ENCODE measurements around the gene ARHGAP4.

The ARHGAP4 gene

GRCh38 chrX:153963546-153963945 is 37.5 kb upstream of the ARHGAP4 start:
- no peak for DNase-seq (ENCODE audit: low read depth in 3 of 3)

- DNase-seq (ENCODE audit: low read depth in 3 of 3), result no peak
These were observed 35.2 kb upstream of the ARHGAP4 start for GRCh38 chrX:153961292-153961691.

- DNase-seq (ENCODE audit: low read depth in 3 of 3), result no peak
These were observed 34.7 kb upstream of the ARHGAP4 start for GRCh38 chrX:153960786-153961185.

- no peak for DNase-seq (ENCODE audit: low read depth in 3 of 3)
These were observed 34.0 kb upstream of the ARHGAP4 start for GRCh38 chrX:153960077-153960476.

GRCh38 chrX:153959649-153960048 is 33.6 kb upstream of the ARHGAP4 start:
- no peak for DNase-seq (ENCODE audit: low read depth in 3 of 3)

- DNase-seq (ENCODE audit: low read depth in 3 of 3), result no peak
These were observed 32.5 kb upstream of the ARHGAP4 start for GRCh38 chrX:153958605-153959004.

GRCh38 chrX:153957224-153957623 is 31.2 kb upstream of the ARHGAP4 start:
- DNase-seq (ENCODE audit: low read depth in 3 of 3), result no peak

GRCh38 chrX:153956044-153956907 is 30.2 kb upstream of the ARHGAP4 start:
- no peak for DNase-seq (ENCODE audit: low read depth in 3 of 3)

- DNase-seq (ENCODE audit: low read depth in 3 of 3), result no peak
These were observed 29.2 kb upstream of the ARHGAP4 start for GRCh38 chrX:153955228-153955732.

- no peak for DNase-seq (ENCODE audit: low read depth in 3 of 3)
These were observed 28.6 kb upstream of the ARHGAP4 start for GRCh38 chrX:153954558-153955227.

- DNase-seq (ENCODE audit: low read depth in 3 of 3), result no peak
These were observed 28.0 kb upstream of the ARHGAP4 start for GRCh38 chrX:153953892-153954557.

- peak in 2 of 3 experiments; percentile 57 to 73 for DNase-seq (ENCODE audit: low read depth in 3 of 3)
These were observed 27.3 kb upstream of the ARHGAP4 start for GRCh38 chrX:153953342-153953830.

GRCh38 chrX:153952373-153953026 is 26.4 kb upstream of the ARHGAP4 start:
- DNase-seq (ENCODE audit: low read depth in 3 of 3), result no peak

- no peak for DNase-seq (ENCODE audit: low read depth in 3 of 3)
These were observed 25.8 kb upstream of the ARHGAP4 start for GRCh38 chrX:153951683-153952372.

- no peak for DNase-seq (ENCODE audit: low read depth in 3 of 3)
These were observed 24.1 kb upstream of the ARHGAP4 start for GRCh38 chrX:153950127-153950526.

GRCh38 chrX:153948847-153949805 is 23.1 kb upstream of the ARHGAP4 start:
- DNase-seq (ENCODE audit: low read depth in 3 of 3), result no peak

GRCh38 chrX:153948002-153948466 is 22.0 kb upstream of the ARHGAP4 start:
- DNase-seq (ENCODE audit: low read depth in 3 of 3), result no peak

GRCh38 chrX:153947009-153947769 is 21.1 kb upstream of the ARHGAP4 start:
- DNase-seq (ENCODE audit: low read depth in 3 of 3), result peak in 2 of 3 experiments; percentile 47 to 75
